Vagina (tissue), 2 donors: ENCODE data around the gene ERC2.

Experiments
- CTCF ChIP-seq, 3 experiments: fragments of 450-650 bp in 2 of 3; fragments of 200-600 bp in 1 of 3; sonication (generic) in 1 of 3; IDR thresholded peaks; one replicate each; pipeline ENCODE4 v1.5.1; 2017 to 2019; ENCODE audit warnings: antibody characterized with exemption in 3 of 3, mild to moderate bottlenecking in 2 of 3, moderate library complexity in 2 of 3
- POLR2A ChIP-seq, 2 donors: fragments of 450-650 bp; IDR thresholded peaks; one replicate each; pipeline ENCODE4 v1.6.1; 2017; ENCODE audit warnings: antibody characterized with exemption in 2 of 2, mild to moderate bottlenecking in 2 of 2, moderate library complexity in 2 of 2

- no peak for TF ChIP-seq CTCF (IDR thresholded peaks at IDR 0.05)
- no peak for TF ChIP-seq POLR2A (IDR thresholded peaks at IDR 0.05)
Measured at GRCh38 chr3:55473788-55474187, 994.5 kb downstream of the ERC2 start.
